Ishikawa (cell line): ENCODE results near the gene NKX2-1.

Experiments
- CEBPB ChIP-seq: IDR thresholded peaks from 2 replicates; pipeline ENCODE4 v1.6.1; 2012
- CREB1 ChIP-seq: IDR thresholded peaks from 2 replicates; pipeline ENCODE4 v1.6.1; 2012; ENCODE audit warnings: low read depth
- EP300 ChIP-seq: IDR thresholded peaks from 2 replicates; pipeline ENCODE4 v1.6.1; 2012; ENCODE audit warnings: borderline replicate concordance
- FOXM1 ChIP-seq: IDR thresholded peaks from 2 replicates; pipeline ENCODE4 v1.6.1; 2012; ENCODE audit warnings: low read depth, borderline replicate concordance
- MAX ChIP-seq: IDR thresholded peaks from 2 replicates; pipeline ENCODE4 v1.6.1; 2012
- NFIC ChIP-seq: IDR thresholded peaks from 2 replicates; pipeline ENCODE4 v1.6.1; 2012
- RAD21 ChIP-seq: IDR thresholded peaks from 2 replicates; pipeline ENCODE4 v1.6.1; 2012; ENCODE audit warnings: low read depth
- REST ChIP-seq: IDR thresholded peaks from 2 replicates; pipeline ENCODE4 v1.6.1; 2012; ENCODE audit warnings: low read depth, mild to moderate bottlenecking
- TAF1 ChIP-seq: IDR thresholded peaks from 2 replicates; pipeline ENCODE4 v1.6.1; 2012; ENCODE audit warnings: low read depth, mild to moderate bottlenecking
- TCF12 ChIP-seq: IDR thresholded peaks from 2 replicates; pipeline ENCODE4 v1.6.1; 2012; ENCODE audit warnings: low read depth
- TEAD4 ChIP-seq: IDR thresholded peaks from 2 replicates; pipeline ENCODE4 v1.6.1; 2012
- USF1 ChIP-seq: IDR thresholded peaks from 2 replicates; pipeline ENCODE4 v1.6.1; 2012
- YY1 ChIP-seq: IDR thresholded peaks from 2 replicates; pipeline ENCODE4 v1.6.1; 2012; ENCODE audit warnings: low read depth
- ZBTB7A ChIP-seq: IDR thresholded peaks from 2 replicates; pipeline ENCODE4 v1.6.1; 2012; ENCODE audit warnings: low read depth

- no peak for TF ChIP-seq EP300
- no peak for TF ChIP-seq YY1
- no peak for TF ChIP-seq RAD21
- no peak for TF ChIP-seq NFIC
- no peak for TF ChIP-seq REST
- TF ChIP-seq ZBTB7A: no peak
- no peak for TF ChIP-seq TAF1
- no peak for TF ChIP-seq MAX
- TF ChIP-seq CEBPB: no peak
- TF ChIP-seq USF1: no peak
- TF ChIP-seq TEAD4: no peak
- TF ChIP-seq TCF12: no peak
- TF ChIP-seq CREB1: no peak
- TF ChIP-seq FOXM1: no peak
These were observed 11.5 kb downstream of the NKX2-1 start for GRCh38 chr14:36508418-36509068.
